RWPE2 (cell line): ENCODE results near the gene BCL6B.

Experiments
- ATAC-seq: fragments of 200-7000 bp; cut with Tn5 transposase; 3 replicates; pipeline ENCODE4 v1.9.1; 2021; ENCODE audit warnings: low read depth
- DNase-seq: peaks from one replicate; pipeline ENCODE4 v3.0.0-alpha.2; 2020; ENCODE audit warnings: low spot score
- H3K27ac ChIP-seq: fragments of 450-650 bp; 2 replicates; pipeline ENCODE4 v1.5.1; 2017; ENCODE audit warnings: mild to moderate bottlenecking; ENCODE audit not compliant: poor library complexity, severe bottlenecking
- H3K27me3 ChIP-seq: fragments of 250-450 bp; sonication (Bioruptor Pico); 2 replicates; pipeline ENCODE4 v1.5.1; 2021; ENCODE audit warnings: mild to moderate bottlenecking, moderate library complexity; ENCODE audit not compliant: insufficient read depth, poor library complexity, severe bottlenecking
- H3K36me3 ChIP-seq: fragments of 250-450 bp; sonication (Bioruptor Pico); 2 replicates; pipeline ENCODE4 v1.5.1; 2020; ENCODE audit warnings: low read depth, mild to moderate bottlenecking, moderate library complexity
- H3K4me1 ChIP-seq: fragments of 250-450 bp; sonication (Bioruptor Pico); 2 replicates; pipeline ENCODE4 v1.5.1; 2021; ENCODE audit warnings: mild to moderate bottlenecking, moderate library complexity; ENCODE audit not compliant: insufficient read depth, poor library complexity, severe bottlenecking
- H3K4me3 ChIP-seq: fragments of 250-450 bp; sonication (Bioruptor Pico); 2 replicates; pipeline ENCODE4 v1.5.1; 2021; ENCODE audit warnings: mild to moderate bottlenecking, moderate library complexity; ENCODE audit not compliant: severe bottlenecking
- H3K9me3 ChIP-seq: fragments of 250-450 bp; sonication (Bioruptor Pico); 2 replicates; pipeline ENCODE4 v1.5.1; 2021; ENCODE audit warnings: mild to moderate bottlenecking, moderate library complexity; ENCODE audit not compliant: severe bottlenecking
- CTCF ChIP-seq: fragments of 450-650 bp; IDR thresholded peaks from one replicate; pipeline ENCODE4 v1.5.1; 2017; ENCODE audit warnings: mild to moderate bottlenecking, moderate library complexity; ENCODE audit not compliant: poor library complexity, severe bottlenecking

The BCL6B gene

GRCh38 chr17:7034955-7035590 lies 12.2 kb downstream of the BCL6B start:
- no peak for ATAC-seq

GRCh38 chr17:7035591-7036368 lies 12.9 kb downstream of the BCL6B start, which contains the start of gene SLC16A13:
Gene SLC16A13 (plus strand): TSS chr17:7036015. CDS start chr17:7036383, 368 bp downstream.
- peak within 1 kb of the TSS; percentile 76 for H3K27ac ChIP-seq

More at GRCh38 chr17:7034955-7035590, 12.2 kb downstream of the BCL6B start:
- TF ChIP-seq CTCF = no peak
- H3K27ac ChIP-seq = peak overlapping the region; percentile 76
- H3K4me3 ChIP-seq = peak overlapping the region; percentile 46
- H3K36me3 ChIP-seq = no peaks in the 10 kb centered on the region
- no peaks in the 10 kb centered on the region for H3K27me3 ChIP-seq
- H3K4me1 ChIP-seq = peaks cover 3% of the 10 kb centered on the region
- DNase-seq = no peak
- H3K9me3 ChIP-seq = no peaks in the 10 kb centered on the region

GRCh38 chr17:7038025-7038862 lies 15.4 kb downstream of the BCL6B start:
- no peaks in the 10 kb centered on the region for H3K9me3 ChIP-seq
- no peak overlapping the region for H3K4me3 ChIP-seq
- DNase-seq (no peak), ATAC-seq (no peak)
- H3K36me3 ChIP-seq = no peaks in the 10 kb centered on the region
- no peak overlapping the region for H3K27ac ChIP-seq
- no peak for TF ChIP-seq CTCF
- H3K27me3 ChIP-seq = peaks cover 10% of the 10 kb centered on the region
- peaks cover 3% of the 10 kb centered on the region for H3K4me1 ChIP-seq

More at GRCh38 chr17:7035591-7036368, 12.9 kb downstream of the BCL6B start, which contains the start of gene SLC16A13:
- Histone ChIP-seq H3K4me1 (peaks cover 3% of the 10 kb centered on the region), H3K4me3 (peak within 1 kb of the TSS; percentile 46), H3K9me3 (no peaks in the 10 kb centered on the region), H3K27me3 (no peaks in the 10 kb centered on the region), H3K36me3 (no peaks in the 10 kb centered on the region)
- DNase-seq (peak; percentile 98), ATAC-seq (peak; percentile 89)
- no peak for TF ChIP-seq CTCF

GRCh38 chr17:7039832-7040231 lies 17.0 kb downstream of the BCL6B start:
- no peak for TF ChIP-seq CTCF
- Histone ChIP-seq H3K9me3 (no peaks in the 10 kb centered on the region), H3K4me3 (no peak overlapping the region), H3K4me1 (peaks cover 3% of the 10 kb centered on the region), H3K27me3 (peaks cover 10% of the 10 kb centered on the region), H3K27ac (no peak overlapping the region), H3K36me3 (no peaks in the 10 kb centered on the region)
- no peak for ATAC-seq
- DNase-seq = no peak
